ENCODE measurements around the gene SLC34A1.

DNA sequence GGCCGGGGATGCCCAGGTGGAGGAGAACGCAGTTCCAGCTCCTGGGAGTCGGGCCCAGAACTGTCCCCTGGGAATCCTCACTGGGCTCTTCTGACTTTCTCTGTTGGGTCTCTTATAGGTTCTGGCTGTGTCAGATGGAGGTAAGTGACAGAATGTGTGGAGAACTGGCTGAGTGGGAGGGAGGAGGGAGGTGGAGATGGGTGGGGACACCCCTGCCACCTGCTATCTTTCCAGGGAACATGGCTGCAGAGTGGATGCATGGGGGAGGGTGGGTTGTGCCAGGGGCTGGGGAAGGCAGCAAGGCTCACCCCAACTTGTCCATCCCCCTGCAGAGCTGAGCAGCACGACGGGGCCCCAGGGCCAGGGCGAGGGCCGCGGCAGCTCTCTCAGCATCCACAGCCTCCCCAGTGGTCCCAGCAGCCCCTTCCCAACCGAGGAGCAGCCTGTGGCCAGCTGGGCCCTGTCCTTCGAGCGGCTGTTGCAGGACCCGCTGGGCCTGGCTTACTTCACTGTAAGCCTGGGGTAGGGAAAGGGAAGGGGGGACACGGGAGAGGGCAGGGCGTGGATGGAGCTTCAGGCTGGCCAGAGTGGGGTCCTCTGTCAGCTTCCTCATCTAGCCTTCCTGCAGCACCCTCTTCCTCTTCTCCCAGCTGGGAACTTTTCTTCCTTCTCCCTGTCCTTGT, 18.2 kb upstream of the SLC34A1 start:
- TF ChIP-seq, protein P1, sequence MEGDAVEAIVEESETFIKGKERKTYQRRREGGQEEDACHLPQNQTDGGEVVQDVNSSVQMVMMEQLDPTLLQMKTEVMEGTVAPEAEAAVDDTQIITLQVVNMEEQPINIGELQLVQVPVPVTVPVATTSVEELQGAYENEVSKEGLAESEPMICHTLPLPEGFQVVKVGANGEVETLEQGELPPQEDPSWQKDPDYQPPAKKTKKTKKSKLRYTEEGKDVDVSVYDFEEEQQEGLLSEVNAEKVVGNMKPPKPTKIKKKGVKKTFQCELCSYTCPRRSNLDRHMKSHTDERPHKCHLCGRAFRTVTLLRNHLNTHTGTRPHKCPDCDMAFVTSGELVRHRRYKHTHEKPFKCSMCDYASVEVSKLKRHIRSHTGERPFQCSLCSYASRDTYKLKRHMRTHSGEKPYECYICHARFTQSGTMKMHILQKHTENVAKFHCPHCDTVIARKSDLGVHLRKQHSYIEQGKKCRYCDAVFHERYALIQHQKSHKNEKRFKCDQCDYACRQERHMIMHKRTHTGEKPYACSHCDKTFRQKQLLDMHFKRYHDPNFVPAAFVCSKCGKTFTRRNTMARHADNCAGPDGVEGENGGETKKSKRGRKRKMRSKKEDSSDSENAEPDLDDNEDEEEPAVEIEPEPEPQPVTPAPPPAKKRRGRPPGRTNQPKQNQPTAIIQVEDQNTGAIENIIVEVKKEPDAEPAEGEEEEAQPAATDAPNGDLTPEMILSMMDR (IDR thresholded peaks at IDR 0.05) = no peak
- no peak for TF ChIP-seq EP300 (IDR thresholded peaks at IDR 0.05)

Data from gastroesophageal sphincter (tissue), 3 donors.